Measurements from ENCODE around the gene TACC3. TPM values are rescaled to one million over a fixed set of nuclear protein-coding genes. Genes with fewer than 3 reads are reported as not detected.

Gene TACC3
- total and polyA plus RNA-seq, 2 of the 8 experiments (the other 6 are each of a cell fraction or from before 2014, with no cell fraction given): 73.8 to 148 TPM

DNA sequence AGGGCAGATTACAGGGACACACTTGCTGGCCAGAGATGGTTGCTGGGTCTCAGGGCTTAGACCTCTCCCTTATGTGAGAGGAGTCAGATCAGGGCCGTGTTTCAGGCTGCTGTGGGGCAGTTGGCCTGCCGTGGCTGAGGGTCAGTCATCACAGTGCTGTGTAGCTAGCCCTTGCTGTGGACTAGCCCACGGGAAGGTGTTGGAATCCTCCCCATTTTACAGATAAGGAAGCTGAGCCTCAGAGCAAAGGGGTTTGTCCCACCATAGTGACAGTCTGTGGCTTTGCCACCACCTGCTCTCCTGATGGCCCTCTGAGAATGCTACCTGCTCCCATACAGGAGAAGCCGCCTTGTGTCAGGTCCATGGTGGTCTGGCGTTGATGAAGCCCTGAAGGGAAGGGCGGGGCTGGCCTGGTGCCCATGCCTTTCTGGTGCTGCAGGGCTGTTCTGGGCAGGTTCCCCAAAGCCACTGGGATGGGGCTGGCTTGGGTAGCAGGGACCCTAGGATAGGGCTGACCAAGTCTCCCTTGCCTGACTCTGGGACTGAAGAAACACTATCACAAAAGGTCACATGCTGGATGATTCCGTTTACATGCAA is 34.8 kb upstream of the TACC3 start (continued):
- no peak for TF ChIP-seq RAD21 (IDR thresholded peaks at IDR 0.05 in 1 of 2, conservative IDR thresholded peaks at IDR 0.05 in 1 of 2; ENCODE audit: low read depth in 2 of 2, low read length in 2 of 2)
- no peak for TF ChIP-seq KDM4A (IDR thresholded peaks at IDR 0.05; ENCODE audit: low read depth, low read length, severe bottlenecking)
- no peak for TF ChIP-seq SUZ12 (IDR thresholded peaks at IDR 0.05; ENCODE audit: low read length)
- no peak for TF ChIP-seq CBX8 (IDR thresholded peaks at IDR 0.05; ENCODE audit: borderline replicate concordance, low read depth, low read length)
- TF ChIP-seq ASH2L (IDR thresholded peaks at IDR 0.05; ENCODE audit: low read length): no peak
